ENCODE measurements around the gene NIN. TPM values are rescaled to one million over a fixed set of nuclear protein-coding genes. Genes with fewer than 3 reads are reported as not detected.
A peak's percentile ranks its signal among the peaks of the same experiment; 100 is the strongest.

The NIN gene
- total and polyA plus RNA-seq, 10 donors: 11.8 to 139 (median 94.4) TPM

DNA sequence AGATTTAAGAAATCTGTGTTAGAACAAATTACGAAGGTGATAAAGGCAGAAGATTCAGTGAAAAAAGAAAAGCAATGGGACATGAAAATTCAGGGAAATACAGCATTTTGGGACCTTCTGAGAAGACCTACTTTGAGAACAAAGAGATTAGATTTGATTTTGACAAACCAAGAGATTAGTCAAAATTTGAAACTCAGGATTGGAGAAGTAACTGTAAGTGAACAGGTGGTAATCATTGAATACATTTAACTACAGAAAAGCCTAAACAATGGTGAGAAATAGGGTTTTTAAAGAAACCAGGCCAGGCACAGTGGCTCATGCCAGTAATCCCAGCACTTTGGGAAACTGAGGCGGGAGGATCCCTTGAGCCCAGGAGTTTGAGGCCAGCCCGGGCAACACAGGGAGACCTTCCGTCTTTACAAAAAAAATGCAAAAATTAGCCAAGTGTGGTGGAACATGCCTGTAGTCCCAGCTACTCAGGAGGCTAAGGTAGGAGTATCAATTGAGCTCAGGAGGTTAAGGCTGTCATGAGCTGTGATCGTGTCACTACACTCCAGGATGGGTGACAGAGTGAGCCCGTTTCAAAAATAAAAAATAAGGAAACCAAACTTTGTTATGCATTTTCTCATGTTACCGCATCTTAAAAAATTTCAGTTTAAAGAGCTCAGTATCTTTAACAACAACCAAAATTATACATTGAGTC, 154.0 kb downstream of the NIN start:
- WGBS, 5 donors: 55 to 63% (median 61%) methylated on average over 7 of the region's 7 CpGs
- Histone ChIP-seq H3K27ac (peak overlapping the region in 6 of 8 donors; percentile 42 to 68 (median 48)), H3K4me3 (peak overlapping the region in 1 of 8 donors; percentile 24), H3K9me3 (no peaks in the 10 kb centered on the region), H3K4me1 (peaks cover 11 to 31% (median 20%) of the 10 kb centered on the region in 6 donors), H3K36me3 (no peaks in the 10 kb centered on the region), H3K27me3 (replicated peaks in 1 of 7) (no peaks in the 10 kb centered on the region)
- intact Hi-C loops (cut with DNase I; ENCODE audit: low total_unique reads): no loop called here
- TF ChIP-seq POLR2A (IDR thresholded peaks at IDR 0.05) (no peak), CTCF (IDR thresholded peaks at IDR 0.05 in 8 of 11, conservative IDR thresholded peaks at IDR 0.05 in 3 of 11) (no peak), POLR2AphosphoS5 (IDR thresholded peaks at IDR 0.05) (no peak)
- no peak for DNase-seq

DNA sequence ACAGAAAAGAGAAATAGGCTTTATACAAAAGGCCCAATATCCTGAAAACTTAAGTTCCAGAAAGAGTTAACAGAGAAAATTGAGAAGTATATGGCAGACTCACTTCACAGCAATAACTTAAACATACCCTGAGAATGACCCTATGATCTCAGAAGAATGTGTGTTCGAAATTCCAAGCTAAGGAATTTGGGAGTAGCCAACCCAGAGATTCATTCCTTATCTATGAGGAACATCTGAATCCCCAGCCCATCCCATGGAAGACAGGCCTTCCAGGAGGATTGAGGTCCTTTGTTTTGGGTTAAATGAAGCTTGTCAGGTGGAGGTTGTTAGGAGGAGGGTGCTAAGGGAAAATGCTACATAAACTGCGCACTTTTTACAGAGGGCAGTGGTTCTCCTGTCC, 155.4 kb downstream of the NIN start:
- TF ChIP-seq POLR2A (IDR thresholded peaks at IDR 0.05): no peak
- TF ChIP-seq POLR2AphosphoS5 (IDR thresholded peaks at IDR 0.05): no peak
- TF ChIP-seq CTCF (IDR thresholded peaks at IDR 0.05 in 8 of 11, conservative IDR thresholded peaks at IDR 0.05 in 3 of 11): no peak
- peaks cover 11 to 31% (median 20%) of the 10 kb centered on the region in 6 donors for H3K4me1 ChIP-seq
- no peaks in the 10 kb centered on the region for H3K9me3 ChIP-seq
- intact Hi-C loops (cut with DNase I; ENCODE audit: low total_unique reads): no loop called here
- H3K27me3 ChIP-seq (replicated peaks in 1 of 7): no peaks in the 10 kb centered on the region
- 77 to 91% (median 89%) methylated on average over 2 of the region's 2 CpGs for WGBS, 5 donors
- DNase-seq: no peak
- no peak overlapping the region for H3K4me3 ChIP-seq
- no peaks in the 10 kb centered on the region for H3K36me3 ChIP-seq
- no peak overlapping the region for H3K27ac ChIP-seq

- Histone ChIP-seq H3K27ac (no peak overlapping the region), H3K27me3 (replicated peaks in 1 of 7) (no peaks in the 10 kb centered on the region), H3K4me3 (no peak overlapping the region), H3K36me3 (no peaks in the 10 kb centered on the region), H3K4me1 (peaks cover 7 to 41% (median 20%) of the 10 kb centered on the region in 6 donors), H3K9me3 (no peaks in the 10 kb centered on the region)
- no peak for DNase-seq
- no peak for TF ChIP-seq POLR2AphosphoS5 (IDR thresholded peaks at IDR 0.05)
- TF ChIP-seq POLR2A (IDR thresholded peaks at IDR 0.05): no peak
- no peak for TF ChIP-seq CTCF (IDR thresholded peaks at IDR 0.05 in 8 of 11, conservative IDR thresholded peaks at IDR 0.05 in 3 of 11)
- intact Hi-C loops (cut with DNase I; ENCODE audit: low total_unique reads): no loop called here
- 91 to 97% (median 93%) methylated on average over 6 of the region's 6 CpGs for WGBS, 5 donors
These were observed 160.1 kb downstream of the NIN start for GRCh38 chr14:50670866-50671256.

GRCh38 chr14:50670196-50670865, 160.6 kb downstream of the NIN start:
- H3K4me1 ChIP-seq: peaks cover 8 to 47% (median 23%) of the 10 kb centered on the region in 6 donors
- WGBS, 5 donors: 89 to 91% (median 90%) methylated on average over 10 of the region's 10 CpGs
- no peak for DNase-seq
- no peak overlapping the region for H3K27ac ChIP-seq
- intact Hi-C loops (cut with DNase I; ENCODE audit: low total_unique reads): no loop called here
- H3K36me3 ChIP-seq: no peaks in the 10 kb centered on the region
- H3K4me3 ChIP-seq: no peak overlapping the region
- no peaks in the 10 kb centered on the region for H3K9me3 ChIP-seq
- H3K27me3 ChIP-seq (replicated peaks in 1 of 7): no peaks in the 10 kb centered on the region
- TF ChIP-seq CTCF (IDR thresholded peaks at IDR 0.05 in 8 of 11, conservative IDR thresholded peaks at IDR 0.05 in 3 of 11) (no peak), POLR2A (IDR thresholded peaks at IDR 0.05) (no peak), POLR2AphosphoS5 (IDR thresholded peaks at IDR 0.05) (no peak)
